Glomerular visceral epithelial cell (primary cell): ENCODE measurements around the gene UBE2U.

Experiments
- DNase-seq: peaks from one replicate; pipeline ENCODE4 v3.0.0-alpha.2; 2016; ENCODE audit errors: extremely low spot score

The UBE2U gene

GRCh38 chr1:64203420-64203819 lies at the start of gene UBE2U:
UBE2U (plus strand) TSS chr1:64203623; CDS start chr1:64204051, 428 bp downstream.
- no peak for DNase-seq

DNA sequence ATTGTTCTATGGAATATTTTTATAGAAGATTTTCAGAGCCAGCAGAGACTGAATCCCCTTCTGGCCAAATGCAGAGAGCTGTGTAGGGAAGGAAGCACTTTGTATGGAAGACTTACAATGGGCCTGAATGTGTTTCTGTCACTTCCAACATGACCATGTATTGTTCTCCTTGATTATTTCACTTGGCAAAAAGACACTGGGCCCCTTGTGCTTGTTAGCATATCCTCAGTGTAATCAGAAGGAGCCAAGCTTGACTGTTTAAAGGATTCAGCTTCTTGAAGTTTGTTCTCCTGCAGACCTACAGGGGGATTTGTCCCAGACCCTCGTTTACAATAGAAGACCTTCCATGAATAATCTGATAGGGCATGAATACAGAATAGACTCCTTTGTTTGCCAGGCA lies 48.1 kb upstream of the UBE2U start:
- DNase-seq, result no peak

- peak; percentile 21 for DNase-seq
Observed at GRCh38 chr1:64161357-64161941, 42.0 kb upstream of the UBE2U start.

- no peak for DNase-seq
Observed at GRCh38 chr1:64162151-64162550, 41.3 kb upstream of the UBE2U start.

- DNase-seq, result no peak
Observed at GRCh38 chr1:64162804-64163203, 40.6 kb upstream of the UBE2U start.

DNA sequence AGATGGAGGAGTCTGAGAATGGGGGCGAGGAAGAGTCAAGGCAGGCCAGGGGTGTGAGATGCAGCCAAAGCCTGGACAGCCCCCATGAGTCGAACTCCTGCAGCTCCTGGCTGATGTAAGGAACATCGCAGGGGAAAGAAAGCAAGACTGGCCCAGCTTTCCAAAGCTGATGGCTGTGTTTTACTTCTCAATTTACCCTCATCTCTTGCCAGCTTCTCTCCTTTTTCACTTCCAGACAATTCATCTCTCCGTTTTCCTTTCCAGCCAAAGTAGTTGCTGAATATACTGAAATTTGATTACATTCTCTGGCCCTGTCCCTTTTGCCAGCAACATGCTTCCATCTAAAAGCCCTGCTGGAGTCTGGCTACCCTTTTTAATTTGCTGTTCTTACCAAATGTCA lies 40.0 kb upstream of the UBE2U start:
- no peak for DNase-seq

DNA sequence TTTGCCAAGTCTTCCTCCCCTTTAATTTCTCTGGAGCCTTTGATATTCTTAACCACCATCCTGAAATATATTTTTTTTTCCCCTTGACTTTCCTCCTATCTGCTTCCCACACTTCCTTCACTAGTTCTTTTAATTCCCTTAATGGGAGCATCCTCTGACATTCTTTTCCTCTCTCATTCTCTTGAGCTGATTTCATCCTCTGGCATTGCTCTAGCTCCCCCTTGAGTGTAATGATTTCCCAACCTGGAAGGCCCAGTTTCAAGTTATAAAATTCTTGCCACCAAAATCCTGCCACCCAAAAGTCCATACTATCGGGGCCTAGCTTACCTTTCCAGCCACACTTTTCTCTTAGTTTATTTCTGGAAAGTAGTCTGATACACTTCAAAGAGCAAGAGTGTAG lies 39.5 kb upstream of the UBE2U start:
- DNase-seq, result peak; percentile 26

- DNase-seq, result no peak
Observed at GRCh38 chr1:64166629-64167028, 36.8 kb upstream of the UBE2U start.

DNA sequence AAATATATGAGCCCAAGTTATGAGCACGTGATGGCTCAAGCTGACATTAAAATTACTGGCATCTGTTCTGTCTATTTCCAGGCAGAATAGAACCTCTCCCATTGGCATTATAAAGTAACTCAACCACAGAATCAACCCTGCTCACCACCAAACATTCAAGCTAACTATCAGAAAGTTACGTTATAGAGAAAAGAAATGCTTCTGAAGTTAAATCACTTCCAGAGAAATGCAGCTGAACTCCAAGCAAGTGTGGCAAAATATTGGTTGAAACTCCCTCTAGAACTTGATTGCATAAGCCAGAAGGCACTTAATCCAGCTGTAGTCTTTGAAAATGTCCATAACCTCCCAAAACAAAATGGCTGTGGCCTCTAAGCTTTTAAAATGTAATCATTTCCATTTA lies 36.2 kb upstream of the UBE2U start:
- no peak for DNase-seq

GRCh38 chr1:64171246-64171645 lies 32.2 kb upstream of the UBE2U start:
- DNase-seq, result no peak

DNA sequence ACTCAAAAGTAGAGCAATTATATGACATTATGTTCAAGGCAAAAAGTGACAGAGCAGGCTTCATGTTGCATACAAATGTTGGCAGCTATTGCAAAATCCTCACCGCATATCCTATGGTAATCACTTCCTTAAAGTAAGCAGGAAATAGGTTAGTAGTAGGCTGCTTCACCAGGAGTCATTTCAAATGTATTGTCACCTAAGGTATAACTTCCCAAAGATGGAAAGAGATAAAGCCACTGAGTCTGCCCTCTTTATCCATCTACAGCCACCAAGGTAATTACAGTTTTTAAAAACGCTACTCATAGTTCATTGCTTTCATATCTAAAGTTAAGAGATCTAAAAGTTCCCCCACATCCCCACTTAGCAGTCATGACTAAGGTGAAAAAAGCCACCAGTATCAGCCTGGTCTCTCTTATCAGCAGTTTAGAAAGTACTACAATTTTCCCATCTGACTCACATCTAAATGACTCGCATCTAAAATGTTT lies 31.6 kb upstream of the UBE2U start:
- DNase-seq, result peak; percentile 41

GRCh38 chr1:64172458-64172983 lies 30.9 kb upstream of the UBE2U start:
- DNase-seq, result no peak

- no peak for DNase-seq
Observed at GRCh38 chr1:64173336-64173940, 30.0 kb upstream of the UBE2U start.

GRCh38 chr1:64175639-64176038 lies 27.8 kb upstream of the UBE2U start:
- DNase-seq, result no peak

DNA sequence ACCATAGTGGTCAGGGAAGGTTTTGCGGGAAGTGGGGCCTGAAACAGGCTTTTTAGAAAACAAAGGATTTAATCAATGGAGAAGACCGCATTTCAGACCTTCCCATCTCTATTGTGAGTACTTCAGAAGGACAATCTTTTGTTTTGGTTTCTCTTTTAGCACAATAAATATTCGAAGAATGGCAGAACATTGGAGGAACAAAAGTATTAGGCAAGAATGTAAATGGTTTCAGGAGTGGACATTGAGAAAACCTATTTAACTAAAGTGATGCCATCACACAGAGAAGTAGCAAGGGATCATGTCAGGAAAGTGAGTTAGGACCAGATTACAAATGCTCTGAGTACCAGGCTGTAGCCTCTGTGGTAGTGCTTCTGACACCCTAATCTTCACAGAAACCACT lies 26.8 kb upstream of the UBE2U start:
- no peak for DNase-seq

- DNase-seq, result no peak
Observed at GRCh38 chr1:64179588-64179987, 23.8 kb upstream of the UBE2U start.

- DNase-seq, result no peak
Observed at GRCh38 chr1:64182207-64182606, 21.2 kb upstream of the UBE2U start.

DNA sequence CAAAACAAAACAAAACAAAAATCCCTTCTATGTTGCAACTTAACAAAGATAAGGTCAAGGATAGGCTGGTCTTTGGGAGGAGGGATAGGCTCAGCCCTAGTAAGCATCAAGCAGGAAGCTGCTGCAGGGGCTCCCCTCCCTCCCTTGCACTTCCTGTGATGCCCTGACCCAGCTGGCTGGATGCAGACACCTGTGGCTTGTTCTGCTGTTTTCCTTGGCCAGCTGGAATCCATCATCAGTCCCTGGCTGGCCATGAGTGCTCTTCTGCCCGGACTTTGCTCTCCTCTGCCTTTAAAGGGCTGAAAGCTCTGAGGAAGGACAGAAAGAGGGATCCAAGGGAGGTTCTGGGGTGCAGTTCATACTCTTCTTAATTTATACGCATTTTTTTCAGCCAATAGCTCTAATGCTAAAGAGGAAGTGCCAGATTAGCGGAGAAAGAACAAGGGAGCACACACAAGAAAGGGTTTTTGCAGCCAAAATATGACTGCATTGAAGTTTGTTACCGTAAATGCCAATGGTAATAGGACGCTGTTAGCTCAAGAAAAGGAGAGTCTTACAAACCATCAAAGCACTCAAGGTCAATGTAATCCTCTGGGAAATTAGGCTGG lies 19.9 kb upstream of the UBE2U start:
- no peak for DNase-seq

DNA sequence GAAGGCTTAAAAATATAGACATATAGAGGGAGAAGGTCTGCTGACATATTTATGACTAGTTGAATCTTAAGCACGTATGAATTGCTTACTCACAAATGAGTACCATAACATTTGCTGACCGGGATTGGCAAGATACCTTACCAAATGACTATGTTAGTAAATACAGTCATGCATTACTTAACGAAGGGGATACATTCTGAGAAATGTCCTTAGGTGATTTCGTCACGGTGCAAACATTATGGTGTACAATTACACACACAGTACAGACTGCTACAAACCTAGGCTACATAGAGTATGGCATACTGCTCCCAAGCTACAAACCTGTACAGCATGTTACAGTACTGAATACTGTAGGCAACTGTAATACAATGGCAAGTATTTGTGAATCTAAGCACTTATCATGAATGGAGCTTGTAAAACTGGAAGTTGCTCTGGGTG lies 19.4 kb upstream of the UBE2U start:
- no peak for DNase-seq

- peak; percentile 42 for DNase-seq
Observed at GRCh38 chr1:64186138-64186897, 17.1 kb upstream of the UBE2U start.

GRCh38 chr1:64186898-64187280 lies 16.5 kb upstream of the UBE2U start:
- no peak for DNase-seq

DNA sequence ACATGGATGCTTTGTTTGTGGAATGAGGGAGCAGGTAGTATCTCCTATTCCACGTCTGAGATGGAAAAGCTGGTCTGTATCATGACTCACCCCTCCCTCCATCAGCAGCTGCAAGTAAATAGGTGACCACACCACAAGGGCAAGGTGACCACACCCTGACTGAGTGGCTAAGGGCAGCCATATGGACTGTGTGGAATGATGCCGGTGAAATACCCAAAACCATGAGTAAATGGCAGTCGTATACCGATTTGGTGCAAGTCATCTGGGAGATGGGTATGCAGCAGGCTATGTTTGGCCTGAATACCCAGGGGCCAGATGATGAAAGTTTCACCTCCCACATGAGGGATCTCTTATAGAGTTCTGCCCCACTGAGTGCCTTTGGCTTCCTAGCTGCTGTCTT lies 15.8 kb upstream of the UBE2U start:
- peak; percentile 20 for DNase-seq
